GOT3 (cell line): ENCODE results near the gene BBOX1.
"Not testable (repeated sequence)": the region's sequence is repeated elsewhere in the genome, so short reads cannot be mapped to it uniquely, and the experiment has no call there.

Experiments used
- DNase-seq: peaks from one replicate; lab custom pipeline; 2025; ENCODE audit warnings: mixed read lengths; lab: John Stamatoyannopoulos, UW

The BBOX1 gene

DNA sequence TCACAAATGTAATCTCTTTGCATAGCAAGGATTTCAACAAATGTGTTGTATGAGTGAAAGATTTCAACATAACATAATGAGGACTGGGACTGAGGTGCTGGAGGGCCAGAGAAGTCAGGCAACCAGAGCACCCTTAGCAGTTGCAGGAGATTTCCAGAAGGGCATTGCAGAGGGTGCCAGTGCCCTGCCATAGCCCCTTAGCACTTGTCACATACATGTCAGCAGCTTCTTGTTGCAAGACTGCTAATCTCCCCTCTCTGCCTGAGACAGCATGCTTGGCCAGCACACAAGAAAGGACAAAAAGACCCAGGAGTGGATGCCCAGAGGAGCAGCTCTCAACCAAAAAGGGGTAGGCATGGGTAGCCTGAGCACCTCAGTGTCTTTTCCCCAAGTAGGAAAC, 43.2 kb downstream of the BBOX1 start:
- DNase-seq = no peak

DNA sequence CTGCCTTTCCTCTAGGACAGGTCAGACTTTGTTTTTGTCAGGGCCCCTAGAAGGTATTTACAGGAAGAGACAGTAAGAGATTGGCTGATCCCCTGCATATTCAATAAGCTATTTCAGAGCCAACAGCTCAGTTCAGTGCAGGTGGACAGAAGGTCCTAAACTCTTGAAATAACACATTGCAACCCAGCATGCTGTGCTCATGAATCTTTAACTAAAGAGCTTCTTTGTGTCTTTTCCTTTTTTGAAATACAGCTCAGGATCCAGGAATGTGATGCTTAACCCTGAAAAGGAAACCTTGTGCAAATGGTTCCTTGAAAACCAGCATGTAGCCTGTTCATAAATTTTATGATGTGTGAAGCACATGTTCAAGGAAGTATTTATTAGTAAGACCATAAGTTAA, 43.9 kb downstream of the BBOX1 start:
- no peak for DNase-seq

DNA sequence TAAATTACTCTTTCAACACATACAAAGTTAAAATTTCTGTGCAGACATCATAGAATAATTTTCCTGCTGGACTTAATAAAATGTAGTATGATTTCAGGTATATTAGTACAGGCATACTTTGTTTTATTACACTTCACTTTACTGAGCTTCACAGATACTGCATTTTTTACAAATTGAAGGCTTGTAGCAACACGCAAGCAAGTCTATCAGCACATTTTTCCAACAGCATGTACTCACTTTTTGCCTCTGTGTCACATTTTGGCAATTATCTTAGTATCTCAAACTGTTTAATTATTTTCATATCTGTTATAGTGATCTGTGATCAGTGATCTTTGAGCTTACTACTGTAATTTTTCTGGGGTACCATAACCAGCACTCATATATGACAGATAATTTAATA, 44.5 kb downstream of the BBOX1 start:
- no peak for DNase-seq

- DNase-seq = no peak
Measured at GRCh38 chr11:27085605-27086004, 45.0 kb downstream of the BBOX1 start.

GRCh38 chr11:27087432-27087831, 46.8 kb downstream of the BBOX1 start:
- no peak for DNase-seq

DNA sequence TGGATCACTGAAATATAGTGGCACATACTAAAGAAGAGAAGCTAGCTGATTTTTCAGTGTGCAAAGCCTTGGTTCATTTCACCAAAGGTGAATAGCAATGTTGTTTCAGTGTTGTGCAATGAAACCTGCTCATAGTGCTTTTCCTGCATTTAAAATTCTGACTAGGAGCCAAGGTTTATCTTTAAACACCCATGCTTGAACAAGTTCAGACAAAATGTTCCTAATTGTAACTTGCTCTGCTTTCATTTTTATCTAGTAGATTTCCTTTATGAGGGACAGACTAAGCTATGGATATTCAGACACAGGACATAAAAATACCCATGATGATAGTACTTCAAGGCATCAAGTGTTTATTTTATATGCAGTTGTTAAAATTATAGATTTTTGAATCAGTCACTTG, 47.7 kb downstream of the BBOX1 start:
- DNase-seq = no peak

GRCh38 chr11:27089746-27090145, 49.1 kb downstream of the BBOX1 start:
- DNase-seq = no peak

GRCh38 chr11:27090357-27090948, 49.8 kb downstream of the BBOX1 start:
- not testable (repeated sequence) for DNase-seq

GRCh38 chr11:27094120-27094519, 53.5 kb downstream of the BBOX1 start:
- no peak for DNase-seq

DNA sequence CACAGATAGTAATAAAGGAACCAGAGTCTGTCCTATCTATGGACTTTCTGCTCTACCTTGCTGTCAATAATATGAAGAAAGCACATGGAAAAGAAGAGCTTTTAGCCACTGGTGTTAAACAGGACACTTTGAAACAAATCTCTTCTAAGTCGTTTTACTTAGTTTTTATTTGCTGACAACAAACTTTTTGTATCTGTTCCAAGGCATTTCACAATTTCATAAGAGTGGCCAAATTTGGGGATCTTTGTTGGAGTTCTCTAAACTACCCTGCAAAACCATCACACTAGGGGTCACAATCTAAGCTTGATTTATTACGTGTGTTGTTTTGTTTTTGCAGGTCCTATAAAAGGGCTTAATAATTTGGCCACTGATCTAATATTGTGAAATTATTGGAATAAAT, 54.4 kb downstream of the BBOX1 start:
- no peak for DNase-seq

DNA sequence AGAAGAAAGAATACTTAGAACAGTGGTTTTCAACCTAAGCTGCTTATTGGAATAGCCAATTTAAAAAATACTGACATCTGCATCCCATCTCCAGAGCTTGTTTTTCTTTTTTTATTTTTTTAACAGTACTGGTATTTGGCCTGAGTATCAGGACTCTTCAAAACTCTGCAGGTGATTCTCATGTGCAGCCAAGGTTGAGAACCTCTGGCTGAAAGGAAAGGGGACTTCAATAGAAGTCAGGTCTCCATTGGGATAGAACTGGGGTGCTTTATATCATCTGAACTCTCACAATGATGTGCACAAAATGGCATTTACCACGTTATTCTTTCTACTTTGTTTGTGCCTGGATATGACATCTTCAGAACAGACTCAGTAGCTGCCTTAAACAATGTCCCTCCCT, 55.3 kb downstream of the BBOX1 start:
- DNase-seq = no peak

GRCh38 chr11:27097551-27097950, 56.9 kb downstream of the BBOX1 start:
- DNase-seq = no peak

GRCh38 chr11:27100534-27100933, 59.9 kb downstream of the BBOX1 start:
- DNase-seq = no peak

DNA sequence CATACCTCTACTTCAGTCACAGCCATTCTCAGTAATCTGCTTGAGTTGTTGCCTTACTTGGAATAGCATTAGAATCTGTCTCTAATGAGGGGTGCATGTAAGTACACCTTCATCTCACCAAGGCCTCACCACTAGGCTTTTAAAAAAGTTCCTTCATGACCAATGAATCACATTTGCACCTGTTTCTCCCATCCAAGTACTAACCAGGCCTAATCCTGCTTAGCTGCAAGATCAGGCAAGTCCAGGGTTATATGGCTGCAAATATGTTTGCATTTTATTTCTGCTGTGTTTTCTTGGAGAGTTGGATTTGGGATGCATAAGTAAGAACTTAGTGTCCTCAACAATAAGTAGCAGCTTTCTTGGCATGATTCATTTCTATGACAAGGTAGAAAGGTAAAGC, 66.9 kb downstream of the BBOX1 start:
- no peak for DNase-seq

GRCh38 chr11:27108809-27109208, 68.2 kb downstream of the BBOX1 start:
- DNase-seq = no peak

DNA sequence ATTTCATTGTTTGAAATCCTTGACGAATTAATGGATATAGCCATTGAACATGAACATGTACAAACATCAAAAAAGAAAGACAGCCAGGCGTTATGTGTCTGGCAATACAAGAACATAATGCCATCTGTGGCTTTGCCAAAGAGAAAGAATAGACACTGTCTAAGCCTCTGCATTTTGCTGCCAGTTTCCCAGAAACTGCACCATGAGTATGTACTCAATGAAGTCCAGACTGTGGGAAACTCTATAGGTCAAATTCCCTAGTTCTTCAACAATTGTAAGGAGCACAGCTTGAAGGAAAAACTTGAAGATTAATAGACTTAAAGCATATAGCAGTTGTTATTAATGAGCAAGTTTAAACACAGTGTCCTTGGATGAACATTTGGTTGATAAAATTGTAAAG, 71.3 kb downstream of the BBOX1 start:
- DNase-seq = no peak

GRCh38 chr11:27112946-27113345, 72.3 kb downstream of the BBOX1 start:
- no peak for DNase-seq

GRCh38 chr11:27115051-27115650, 74.5 kb downstream of the BBOX1 start:
- DNase-seq = no peak

DNA sequence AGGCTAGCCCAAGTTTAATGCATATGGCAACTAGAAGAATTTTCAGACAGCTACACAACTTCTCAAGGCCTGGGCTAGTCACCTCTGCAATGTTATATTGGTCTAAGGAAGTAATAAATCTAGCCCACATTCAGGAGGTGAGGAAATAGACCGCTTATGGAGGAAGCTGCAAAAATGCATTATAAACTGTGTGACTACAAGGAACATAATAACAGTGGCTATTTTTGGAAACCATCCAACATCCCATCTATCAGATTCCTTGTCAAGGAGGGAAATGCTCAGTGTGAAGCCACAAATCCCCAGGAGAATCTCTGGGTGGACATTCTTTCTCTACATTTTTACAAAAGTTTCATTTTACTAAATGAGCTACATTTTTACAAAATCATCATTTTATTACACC, 76.1 kb downstream of the BBOX1 start:
- no peak for DNase-seq

DNA sequence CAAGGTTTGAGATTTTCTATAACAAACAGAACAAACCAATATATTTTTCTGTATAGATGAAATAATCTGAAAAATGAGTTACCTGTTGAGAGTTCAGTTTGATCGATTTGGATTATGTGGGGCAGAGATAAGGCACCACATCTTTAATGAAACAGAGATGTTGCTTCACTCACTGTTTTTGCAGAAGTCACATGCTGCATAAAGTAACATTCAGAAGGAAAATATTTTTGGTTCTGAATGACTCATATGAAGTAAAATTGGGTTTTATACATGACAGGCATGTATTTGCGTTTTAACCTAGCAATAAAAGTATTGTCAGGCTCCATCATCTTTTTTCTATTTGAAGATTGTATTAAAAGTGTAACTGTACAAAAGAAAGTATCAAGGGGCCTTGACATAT, 77.8 kb downstream of the BBOX1 start:
- DNase-seq = no peak

- DNase-seq = no peak
Measured at GRCh38 chr11:27118949-27119348, 78.3 kb downstream of the BBOX1 start.

- no peak for DNase-seq
Measured at GRCh38 chr11:27119396-27119795, 78.8 kb downstream of the BBOX1 start.

DNA sequence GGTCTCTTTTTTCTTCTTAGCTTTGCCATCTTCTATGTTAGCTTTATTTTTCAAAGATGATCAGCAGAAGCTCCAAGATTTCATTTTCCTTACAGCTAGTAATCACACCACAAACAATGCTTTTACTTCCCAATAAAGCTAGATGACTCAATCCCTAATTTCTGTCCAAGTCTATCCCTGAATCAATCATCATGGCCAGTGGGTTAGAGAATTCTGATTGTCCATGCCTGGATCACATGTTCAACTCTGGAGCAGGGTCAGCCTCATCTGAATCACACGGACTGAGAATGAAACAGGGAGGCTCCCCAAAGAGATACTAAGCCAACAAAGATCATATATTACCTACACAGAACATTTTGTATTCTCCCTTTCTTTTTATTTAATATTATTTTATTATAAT, 79.6 kb downstream of the BBOX1 start:
- no peak for DNase-seq

DNA sequence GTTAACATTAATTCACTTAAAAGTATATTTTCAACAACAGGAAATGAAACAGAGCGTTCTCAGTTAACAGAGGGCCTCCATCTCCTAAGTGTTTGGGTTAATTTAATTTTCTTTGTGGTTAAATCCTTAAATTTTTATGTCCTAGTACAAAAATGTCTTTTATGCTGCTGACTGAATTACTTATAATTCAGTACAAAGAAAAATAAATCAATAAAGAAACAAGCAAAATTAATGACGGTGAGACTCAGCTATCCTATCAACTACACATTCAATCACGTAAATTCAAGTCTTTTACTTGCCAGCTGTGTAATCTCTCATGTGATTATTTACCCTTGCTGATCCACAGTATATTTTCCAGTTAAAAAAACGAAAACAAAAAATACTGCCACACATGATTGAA, 81.4 kb downstream of the BBOX1 start:
- DNase-seq = no peak
